ENCODE measurements around the gene USP17L20.
"Not testable (repeated sequence)": the region's sequence is repeated elsewhere in the genome, so short reads cannot be mapped to it uniquely, and the experiment has no call there.

USP17L20 gene

GRCh38 chr4:9257824-9258223 is at the start of gene USP17L20:
TSS of gene USP17L20 (plus strand) at chr4:9258124. CDS start at chr4:9258124, 0 bp downstream.
- DNase-seq (ENCODE audit: low read depth in 3 of 3), result not testable (repeated sequence)

- DNase-seq (ENCODE audit: low read depth in 3 of 3), result not testable (repeated sequence)
Measured at GRCh38 chr4:9210357-9210756, 47.6 kb upstream of the USP17L20 start, which contains the start of gene USP17L10. TSS of gene USP17L10 (plus strand) at chr4:9210657. CDS start at chr4:9210657, 0 bp downstream.

GRCh38 chr4:9214701-9215100 is 43.2 kb upstream of the USP17L20 start:
- not testable (repeated sequence) for DNase-seq (ENCODE audit: low read depth in 3 of 3)

GRCh38 chr4:9215105-9215504 is 42.8 kb upstream of the USP17L20 start, which contains the start of gene USP17L11:
TSS of gene USP17L11 (plus strand) at chr4:9215405. CDS start at chr4:9215405, 0 bp downstream.
- DNase-seq (ENCODE audit: low read depth in 3 of 3), result not testable (repeated sequence)

GRCh38 chr4:9219852-9220251 is 38.1 kb upstream of the USP17L20 start, which contains the start of gene USP17L12:
TSS of gene USP17L12 (plus strand) at chr4:9220152. CDS start at chr4:9220152, 0 bp downstream.
- not testable (repeated sequence) for DNase-seq (ENCODE audit: low read depth in 3 of 3)

GRCh38 chr4:9224596-9224995 is 33.3 kb upstream of the USP17L20 start, which contains the start of gene USP17L13:
TSS of gene USP17L13 (plus strand) at chr4:9224896. CDS start at chr4:9224896, 0 bp downstream.
- not testable (repeated sequence) for DNase-seq (ENCODE audit: low read depth in 3 of 3)

- not testable (repeated sequence) for DNase-seq (ENCODE audit: low read depth in 3 of 3)
Measured at GRCh38 chr4:9230249-9230648, 27.7 kb upstream of the USP17L20 start.

- not testable (repeated sequence) for DNase-seq (ENCODE audit: low read depth in 3 of 3)
Measured at GRCh38 chr4:9234085-9234484, 23.8 kb upstream of the USP17L20 start, which contains the start of gene USP17L15. TSS of gene USP17L15 (plus strand) at chr4:9234385. CDS start at chr4:9234385, 0 bp downstream.

- DNase-seq (ENCODE audit: low read depth in 3 of 3), result not testable (repeated sequence)
Measured at GRCh38 chr4:9238461-9238860, 19.5 kb upstream of the USP17L20 start.

- not testable (repeated sequence) for DNase-seq (ENCODE audit: low read depth in 3 of 3)
Measured at GRCh38 chr4:9243579-9243978, 14.3 kb upstream of the USP17L20 start, which contains the start of gene USP17L17. TSS of gene USP17L17 (plus strand) at chr4:9243879. CDS start at chr4:9243879, 0 bp downstream.

GRCh38 chr4:9247953-9248680 is 9.8 kb upstream of the USP17L20 start, which contains the start of gene USP17L18:
TSS of gene USP17L18 (plus strand) at chr4:9248630. CDS start at chr4:9248630, 0 bp downstream.
- not testable (repeated sequence) for DNase-seq (ENCODE audit: low read depth in 3 of 3)

GRCh38 chr4:9253078-9253477 is 4.8 kb upstream of the USP17L20 start, which contains the start of gene USP17L19:
TSS of gene USP17L19 (plus strand) at chr4:9253378. CDS start at chr4:9253378, 0 bp downstream.
- not testable (repeated sequence) for DNase-seq (ENCODE audit: low read depth in 3 of 3)

- DNase-seq (ENCODE audit: low read depth in 3 of 3), result not testable (repeated sequence)
Measured at GRCh38 chr4:9262572-9262971, 4.6 kb downstream of the USP17L20 start, which contains the start of gene USP17L21. TSS of gene USP17L21 (plus strand) at chr4:9262872. CDS start at chr4:9262872, 0 bp downstream.

- not testable (repeated sequence) for DNase-seq (ENCODE audit: low read depth in 3 of 3)
Measured at GRCh38 chr4:9267319-9267718, 9.4 kb downstream of the USP17L20 start, which contains the start of gene USP17L22. TSS of gene USP17L22 (plus strand) at chr4:9267619. CDS start at chr4:9267619, 0 bp downstream.

- DNase-seq (ENCODE audit: low read depth in 3 of 3), result not testable (repeated sequence)
Measured at GRCh38 chr4:9271719-9272118, 13.8 kb downstream of the USP17L20 start.

All from stimulated activated CD4-positive, alpha-beta T cell treated with anti-CD3 and anti-CD28 coated beads, TNF-alpha, amount 100 ng/mL, for 48 hours (primary cell).